ENCODE results near the gene PDCD7. TPM values are rescaled to one million over a fixed set of nuclear protein-coding genes. Genes with fewer than 3 reads are reported as not detected.

The PDCD7 gene
- total RNA-seq, 1 experiment from 2014 or later: 26.2 TPM

DNA sequence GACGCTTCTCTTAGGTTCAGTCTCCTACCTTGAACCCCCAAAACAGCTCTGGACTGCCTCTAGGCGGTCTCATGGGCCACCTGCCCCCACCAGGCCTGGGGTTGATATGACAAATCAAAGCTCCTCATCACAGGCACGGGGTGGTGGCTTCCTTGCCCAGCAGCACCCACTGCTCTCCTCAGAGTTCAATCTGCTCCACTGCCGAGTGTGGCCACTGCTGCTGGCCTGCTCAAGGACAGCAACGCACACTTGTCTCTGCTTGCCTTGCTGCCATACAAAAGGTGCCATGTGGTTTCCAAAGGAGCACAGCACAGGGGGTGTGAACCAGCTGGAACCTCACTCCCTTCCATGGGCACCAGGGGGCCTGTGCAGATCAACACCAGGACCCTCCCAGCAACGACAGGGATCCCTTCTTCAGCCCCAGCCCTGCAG lies 46.9 kb downstream of the PDCD7 start:
- peak in 1 of 2 experiments; percentile 55 for DNase-seq
- H3K4me3 Mint-ChIP-seq (ENCODE audit: unreplicated experiment): no peak overlapping the region
- H3K9me3 Mint-ChIP-seq (ENCODE audit: unreplicated experiment): no peaks in the 10 kb centered on the region
- POLR2A ChIA-PET: interaction anchor here (0.6 kb wide), 1 partner anchor 99 kb away, joined by 4 read pairs; the partner anchor contains the start of gene CLPX
- H3K27me3 Mint-ChIP-seq (ENCODE audit: insufficient read depth, unreplicated experiment): no peaks in the 10 kb centered on the region
- peak overlapping the region; percentile 90 for H3K27ac Mint-ChIP-seq (ENCODE audit: unreplicated experiment)
- H3K4me3 ChIP-seq (ENCODE audit: low read depth, low read length): no peak overlapping the region
- no peaks in the 10 kb centered on the region for H3K27me3 ChIP-seq (replicated peaks; ENCODE audit: control insufficient read depth, insufficient read depth, low read length)
- H3K4me1 Mint-ChIP-seq (ENCODE audit: low read depth, unreplicated experiment): peaks cover 69% of the 10 kb centered on the region
- TF ChIP-seq, protein P1, sequence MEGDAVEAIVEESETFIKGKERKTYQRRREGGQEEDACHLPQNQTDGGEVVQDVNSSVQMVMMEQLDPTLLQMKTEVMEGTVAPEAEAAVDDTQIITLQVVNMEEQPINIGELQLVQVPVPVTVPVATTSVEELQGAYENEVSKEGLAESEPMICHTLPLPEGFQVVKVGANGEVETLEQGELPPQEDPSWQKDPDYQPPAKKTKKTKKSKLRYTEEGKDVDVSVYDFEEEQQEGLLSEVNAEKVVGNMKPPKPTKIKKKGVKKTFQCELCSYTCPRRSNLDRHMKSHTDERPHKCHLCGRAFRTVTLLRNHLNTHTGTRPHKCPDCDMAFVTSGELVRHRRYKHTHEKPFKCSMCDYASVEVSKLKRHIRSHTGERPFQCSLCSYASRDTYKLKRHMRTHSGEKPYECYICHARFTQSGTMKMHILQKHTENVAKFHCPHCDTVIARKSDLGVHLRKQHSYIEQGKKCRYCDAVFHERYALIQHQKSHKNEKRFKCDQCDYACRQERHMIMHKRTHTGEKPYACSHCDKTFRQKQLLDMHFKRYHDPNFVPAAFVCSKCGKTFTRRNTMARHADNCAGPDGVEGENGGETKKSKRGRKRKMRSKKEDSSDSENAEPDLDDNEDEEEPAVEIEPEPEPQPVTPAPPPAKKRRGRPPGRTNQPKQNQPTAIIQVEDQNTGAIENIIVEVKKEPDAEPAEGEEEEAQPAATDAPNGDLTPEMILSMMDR (IDR thresholded peaks at IDR 0.05; ENCODE audit: insufficient read depth in 1 of 2, low read depth in 1 of 2, low read length in 1 of 2, severe bottlenecking in 1 of 2, unreplicated experiment in 1 of 2): peak in 1 of 2 experiments; percentile 43
- intact Hi-C loops (cut with micrococcal nuclease; ENCODE audit: unreplicated experiment): loop anchor here (1.0 kb wide), 1 partner anchor 15 kb away; no protein-coding TSS in a partner anchor
- H3K36me3 ChIP-seq (ENCODE audit: control insufficient read depth, insufficient read depth, low read length): no peaks in the 10 kb centered on the region
- peaks cover 82% of the 10 kb centered on the region for H3K4me1 ChIP-seq
- BruUV-seq (replicated peaks): no TSS peak
- CTCF ChIA-PET: interaction anchor here (0.7 to 4.3 kb wide), 7 partner anchors 9 to 52 kb away, joined by 3 to 65 read pairs (median 7); no protein-coding TSS in a partner anchor
- peaks cover 15% of the 10 kb centered on the region for H3K36me3 Mint-ChIP-seq (ENCODE audit: insufficient read depth, unreplicated experiment)
- no peaks in the 10 kb centered on the region for H3K9me3 ChIP-seq

DNA sequence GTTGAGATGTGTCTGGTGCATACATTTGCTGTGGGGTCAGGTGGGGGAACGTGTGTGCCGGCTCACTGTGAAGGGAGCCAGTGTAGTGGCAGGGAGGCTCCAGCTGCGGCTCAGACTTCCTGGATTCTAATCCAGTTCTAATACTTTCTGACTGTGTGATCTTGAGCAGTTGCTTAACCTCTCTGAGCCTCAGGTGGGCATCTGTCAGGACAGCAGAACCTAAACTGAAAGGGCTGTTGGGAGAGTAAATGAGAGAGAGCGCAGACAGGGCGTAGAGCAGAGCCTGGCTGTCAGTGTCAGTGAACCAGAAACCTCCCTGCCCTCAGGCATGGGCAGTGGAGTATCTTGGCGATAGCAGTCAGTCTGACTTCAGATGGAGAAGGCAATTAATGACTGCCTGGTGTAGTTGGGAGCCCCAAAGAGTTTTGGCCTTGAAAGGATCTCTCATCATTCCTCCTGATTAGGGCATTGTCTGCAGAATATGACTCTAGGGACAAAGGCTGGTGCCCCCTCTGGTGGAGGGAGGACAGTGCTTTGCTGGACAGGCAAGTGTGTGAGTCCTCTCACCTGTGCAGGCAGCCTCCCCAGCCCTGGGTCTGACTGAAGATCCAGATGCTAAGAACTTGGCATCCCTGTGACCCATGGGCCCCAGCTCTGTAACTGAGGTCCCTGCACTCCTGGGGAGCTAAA lies 47.5 kb downstream of the PDCD7 start:
- POLR2A ChIA-PET: no interaction called here
- peak overlapping the region; percentile 90 for H3K27ac Mint-ChIP-seq (ENCODE audit: unreplicated experiment)
- CTCF ChIA-PET: interaction anchor here (0.7 to 4.3 kb wide), 9 partner anchors 9 to 52 kb away, joined by 3 to 65 read pairs (median 10); no protein-coding TSS in a partner anchor
- intact Hi-C loops (cut with micrococcal nuclease; ENCODE audit: unreplicated experiment): loop anchor here (1.0 kb wide), 1 partner anchor 15 kb away; no protein-coding TSS in a partner anchor
- H3K4me3 ChIP-seq (ENCODE audit: low read depth, low read length): no peak overlapping the region
- H3K36me3 Mint-ChIP-seq (ENCODE audit: insufficient read depth, unreplicated experiment): peaks cover 15% of the 10 kb centered on the region
- no peaks in the 10 kb centered on the region for H3K9me3 Mint-ChIP-seq (ENCODE audit: unreplicated experiment)
- H3K4me1 Mint-ChIP-seq (ENCODE audit: low read depth, unreplicated experiment): peaks cover 75% of the 10 kb centered on the region
- no peaks in the 10 kb centered on the region for H3K9me3 ChIP-seq
- H3K4me3 Mint-ChIP-seq (ENCODE audit: unreplicated experiment): no peak overlapping the region
- no peaks in the 10 kb centered on the region for H3K27me3 Mint-ChIP-seq (ENCODE audit: insufficient read depth, unreplicated experiment)
- BruUV-seq (replicated peaks): no TSS peak
- peak; percentile 77 to 79 for DNase-seq
- TF ChIP-seq, protein P1 (IDR thresholded peaks at IDR 0.05; ENCODE audit: insufficient read depth in 1 of 2, low read depth in 1 of 2, low read length in 1 of 2, severe bottlenecking in 1 of 2, unreplicated experiment in 1 of 2): peak; percentile 39 to 75
- no peaks in the 10 kb centered on the region for H3K36me3 ChIP-seq (ENCODE audit: control insufficient read depth, insufficient read depth, low read length)
- peaks cover 82% of the 10 kb centered on the region for H3K4me1 ChIP-seq
- H3K27me3 ChIP-seq (replicated peaks; ENCODE audit: control insufficient read depth, insufficient read depth, low read length): no peaks in the 10 kb centered on the region

DNA sequence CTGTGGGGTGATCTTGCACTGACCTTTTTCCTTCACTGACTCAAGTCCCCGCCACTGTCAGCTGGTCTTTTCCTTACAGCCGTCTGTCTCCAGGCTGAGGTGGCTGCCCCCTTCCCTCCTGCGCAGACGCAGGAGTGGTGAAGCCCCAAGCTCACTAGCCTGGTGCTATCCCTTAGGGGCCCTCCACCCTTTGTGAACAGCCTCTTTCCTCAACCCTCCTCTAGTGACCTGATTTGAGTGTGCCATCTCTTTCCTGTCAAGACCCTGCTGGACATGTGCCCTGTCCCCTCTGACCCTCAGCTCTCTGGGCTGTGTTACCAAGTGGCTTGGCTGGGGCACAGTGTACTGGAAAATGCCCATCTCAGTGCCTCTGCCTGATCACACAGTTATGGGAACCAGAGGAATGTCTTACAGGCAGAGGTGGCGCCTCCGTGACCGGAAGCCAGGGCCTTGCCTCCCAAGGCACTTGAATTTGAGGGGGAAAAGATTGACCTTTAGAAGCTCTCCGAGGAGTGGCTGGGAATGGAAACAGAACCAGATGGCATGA lies 48.3 kb downstream of the PDCD7 start:
- peak overlapping the region; percentile 90 for H3K27ac Mint-ChIP-seq (ENCODE audit: unreplicated experiment)
- peaks cover 15% of the 10 kb centered on the region for H3K36me3 Mint-ChIP-seq (ENCODE audit: insufficient read depth, unreplicated experiment)
- ChIA-PET POLR2A (no interaction called here), CTCF (interaction anchor here (1.5 to 2.9 kb wide), 4 partner anchors 16 to 51 kb away, joined by 3 to 17 read pairs (median 12); no protein-coding TSS in a partner anchor)
- no peaks in the 10 kb centered on the region for H3K9me3 ChIP-seq
- intact Hi-C loops (cut with micrococcal nuclease; ENCODE audit: unreplicated experiment): no loop called here
- no peaks in the 10 kb centered on the region for H3K27me3 Mint-ChIP-seq (ENCODE audit: insufficient read depth, unreplicated experiment)
- H3K36me3 ChIP-seq (ENCODE audit: control insufficient read depth, insufficient read depth, low read length): no peaks in the 10 kb centered on the region
- TF ChIP-seq, protein P1 (IDR thresholded peaks at IDR 0.05; ENCODE audit: insufficient read depth in 1 of 2, low read depth in 1 of 2, low read length in 1 of 2, severe bottlenecking in 1 of 2, unreplicated experiment in 1 of 2): no peak
- peaks cover 75% of the 10 kb centered on the region for H3K4me1 Mint-ChIP-seq (ENCODE audit: low read depth, unreplicated experiment)
- no peaks in the 10 kb centered on the region for H3K27me3 ChIP-seq (replicated peaks; ENCODE audit: control insufficient read depth, insufficient read depth, low read length)
- no peak overlapping the region for H3K4me3 Mint-ChIP-seq (ENCODE audit: unreplicated experiment)
- no peaks in the 10 kb centered on the region for H3K9me3 Mint-ChIP-seq (ENCODE audit: unreplicated experiment)
- no peak for DNase-seq
- no peak overlapping the region for H3K4me3 ChIP-seq (ENCODE audit: low read depth, low read length)
- H3K4me1 ChIP-seq: peaks cover 75% of the 10 kb centered on the region
- BruUV-seq (replicated peaks): no TSS peak
